CD4-positive, alpha-beta T cell treated with Interleukin-1 beta for 1 hour (primary cell): ENCODE results near the gene MMD2.

Experiments used
- DNase-seq, 2 donors: peaks; one replicate each; pipeline ENCODE4 v3.0.0-alpha.2; 2020 to 2022

MMD2 gene

GRCh38 chr7:4957847-4958476 lies 1.0 kb downstream of the MMD2 start:
- DNase-seq = no peak

GRCh38 chr7:4951903-4952636 lies 6.9 kb downstream of the MMD2 start:
- no peak for DNase-seq

DNA sequence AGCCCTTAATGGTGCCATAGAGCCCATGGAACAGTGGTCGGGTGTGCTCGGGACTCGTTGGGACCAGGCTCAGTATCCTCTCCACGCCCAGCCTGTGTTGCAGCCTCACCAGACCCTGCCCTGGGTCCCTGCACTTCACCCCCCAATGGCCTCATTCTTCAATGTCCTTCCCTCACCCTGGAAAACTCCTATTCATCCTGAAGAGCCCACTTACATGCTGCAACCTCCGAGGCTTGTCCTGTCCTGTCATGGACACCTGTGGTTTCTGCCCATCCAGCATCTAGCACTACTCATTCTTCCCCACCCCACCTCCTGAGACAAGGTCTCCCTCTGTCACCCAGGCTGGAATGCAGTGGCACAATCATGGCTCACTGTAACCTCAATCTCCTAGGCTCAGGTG lies 7.7 kb downstream of the MMD2 start:
- DNase-seq = no peak

- no peak for DNase-seq
Measured at GRCh38 chr7:4948402-4948801, 10.6 kb downstream of the MMD2 start.

GRCh38 chr7:4945949-4946348 lies 13.0 kb downstream of the MMD2 start:
- DNase-seq = no peak

DNA sequence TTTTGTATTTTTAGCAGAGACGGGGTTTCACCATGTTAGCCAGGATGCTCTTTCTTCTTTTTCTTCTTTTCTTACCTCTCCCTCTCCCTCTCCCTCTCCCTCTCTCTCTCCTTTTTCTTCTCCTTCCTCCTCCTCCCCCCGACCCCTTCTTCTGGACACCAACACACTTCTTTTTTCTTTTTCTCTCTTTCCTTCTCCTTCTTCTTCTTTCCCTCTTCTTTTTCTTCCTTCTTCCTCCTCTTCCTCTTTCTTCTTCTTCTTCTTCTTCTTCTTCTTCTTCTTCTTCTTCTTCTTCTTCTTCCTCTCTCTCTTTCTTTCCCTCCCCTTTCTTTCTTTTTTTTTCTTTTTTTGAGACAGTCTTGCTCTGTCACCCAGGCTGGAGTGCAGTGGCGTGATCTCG lies 14.0 kb downstream of the MMD2 start:
- no peak for DNase-seq

DNA sequence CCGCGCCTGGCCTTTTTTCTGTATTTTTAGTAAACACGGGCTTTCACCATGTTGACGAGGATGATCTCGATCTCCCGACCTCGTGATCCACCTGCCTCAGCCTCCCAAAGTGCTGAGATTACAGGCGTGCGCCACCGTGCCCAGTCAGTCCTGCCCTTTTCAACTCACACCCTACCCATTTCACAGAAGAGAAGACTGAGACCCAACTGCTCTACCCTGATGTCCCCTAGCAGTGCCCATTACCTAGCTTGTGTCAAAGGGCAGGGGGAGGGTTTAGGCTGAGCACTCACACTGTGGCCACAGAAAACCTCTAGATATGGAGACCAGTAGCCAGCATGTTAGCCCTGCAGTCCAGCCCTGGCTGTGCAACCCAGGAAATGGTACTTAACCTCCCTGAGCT lies 15.7 kb downstream of the MMD2 start:
- no peak for DNase-seq

DNA sequence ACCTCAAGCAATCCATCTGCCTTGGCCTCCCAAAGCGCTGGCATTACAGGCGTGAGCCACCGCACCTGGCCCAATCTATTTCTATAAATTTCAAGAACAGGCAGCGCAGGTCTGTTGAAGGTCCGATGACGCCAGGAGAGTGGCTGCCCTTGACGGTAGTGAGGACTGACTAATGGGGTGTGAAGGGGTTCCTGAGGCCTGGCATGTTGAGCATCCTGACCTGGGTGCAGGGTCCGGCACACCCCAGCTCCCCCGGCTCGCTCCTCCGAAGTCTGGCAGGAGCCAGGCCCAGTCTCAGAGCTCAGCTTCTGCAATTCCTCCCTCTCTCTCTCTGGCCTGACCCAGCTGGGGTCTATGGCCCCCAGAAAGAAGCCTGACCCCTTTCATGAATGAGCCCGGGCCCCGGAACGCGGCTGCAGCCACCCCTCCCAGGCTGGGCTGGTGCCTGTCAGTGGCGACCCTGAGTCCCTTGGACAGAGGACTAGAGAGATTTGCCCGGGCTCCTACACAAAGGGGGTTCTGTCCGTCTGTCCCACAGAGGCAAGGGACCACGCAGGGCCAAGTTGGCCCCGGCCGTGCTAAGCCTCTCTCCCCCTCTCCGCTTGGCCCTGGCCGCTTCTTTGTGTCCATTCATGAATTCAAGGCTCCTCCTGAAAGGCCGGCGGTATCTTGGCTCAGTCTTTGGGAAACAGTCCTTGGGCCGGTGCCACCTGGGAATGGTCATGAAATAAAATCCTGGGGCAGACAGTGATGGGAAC lies 18.8 kb downstream of the MMD2 start:
- DNase-seq = no peak

DNA sequence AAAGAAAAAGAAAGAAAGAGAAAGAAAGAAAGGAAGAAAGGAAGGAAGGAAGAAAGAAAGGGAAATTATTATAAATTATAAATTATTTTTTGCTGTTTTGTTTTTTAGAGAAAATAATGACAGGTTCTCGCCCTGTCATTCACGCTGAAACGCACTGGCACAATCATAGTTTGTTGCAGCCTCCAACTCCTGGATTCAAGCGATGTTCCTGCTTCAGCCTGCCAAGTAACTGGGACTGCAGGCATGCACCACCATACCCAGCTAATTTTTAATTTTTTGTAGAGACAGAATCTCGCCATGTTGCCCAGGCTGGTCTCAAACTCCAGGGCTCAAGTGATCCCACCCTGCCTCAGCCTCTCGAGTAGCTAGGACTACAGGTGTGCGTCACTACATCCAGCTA lies 21.6 kb downstream of the MMD2 start:
- no peak for DNase-seq

- no peak for DNase-seq
Measured at GRCh38 chr7:4934419-4935025, 24.5 kb downstream of the MMD2 start.

DNA sequence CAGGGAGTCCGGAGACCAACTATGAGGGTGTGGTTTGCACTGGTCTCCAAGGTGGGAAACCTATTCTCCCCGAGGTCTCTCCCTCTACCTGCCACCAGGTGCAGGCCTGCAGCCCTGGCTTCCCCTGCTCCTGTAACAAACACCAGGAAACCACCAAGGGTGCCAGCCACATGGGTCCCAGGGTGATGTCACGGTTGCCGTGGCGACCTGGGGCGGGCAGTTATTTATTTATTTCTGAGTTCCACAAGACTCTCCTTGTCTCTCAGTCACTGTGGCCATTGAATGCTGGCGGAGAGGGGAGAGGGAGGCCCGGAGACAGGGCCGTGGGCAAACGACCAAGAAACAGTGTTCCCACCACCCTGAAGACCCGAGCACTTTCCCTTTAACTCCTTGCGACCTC lies 27.0 kb downstream of the MMD2 start:
- no peak for DNase-seq

DNA sequence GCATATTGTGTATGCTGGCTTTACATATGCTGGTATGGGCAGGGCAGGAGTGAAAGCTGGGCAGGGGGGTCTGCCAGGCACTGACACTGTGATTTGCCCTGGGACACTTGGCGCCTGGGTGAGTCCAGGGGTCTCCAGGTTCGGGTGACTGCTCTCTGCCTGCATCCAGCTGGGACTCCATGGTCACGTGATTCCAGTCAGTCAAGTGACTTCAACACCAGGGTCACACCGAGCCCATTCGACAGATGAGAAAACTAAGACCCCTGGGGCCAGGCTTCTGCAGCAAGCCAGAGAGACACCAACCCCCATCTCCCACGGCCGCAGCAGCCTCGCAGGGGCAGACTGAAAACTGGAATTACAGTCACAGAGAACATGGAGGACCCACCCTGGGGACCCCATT lies 30.0 kb downstream of the MMD2 start:
- no peak for DNase-seq

- no peak for DNase-seq
Measured at GRCh38 chr7:4928445-4928844, 30.5 kb downstream of the MMD2 start.

GRCh38 chr7:4919969-4920766 lies 38.8 kb downstream of the MMD2 start:
- no peak for DNase-seq

DNA sequence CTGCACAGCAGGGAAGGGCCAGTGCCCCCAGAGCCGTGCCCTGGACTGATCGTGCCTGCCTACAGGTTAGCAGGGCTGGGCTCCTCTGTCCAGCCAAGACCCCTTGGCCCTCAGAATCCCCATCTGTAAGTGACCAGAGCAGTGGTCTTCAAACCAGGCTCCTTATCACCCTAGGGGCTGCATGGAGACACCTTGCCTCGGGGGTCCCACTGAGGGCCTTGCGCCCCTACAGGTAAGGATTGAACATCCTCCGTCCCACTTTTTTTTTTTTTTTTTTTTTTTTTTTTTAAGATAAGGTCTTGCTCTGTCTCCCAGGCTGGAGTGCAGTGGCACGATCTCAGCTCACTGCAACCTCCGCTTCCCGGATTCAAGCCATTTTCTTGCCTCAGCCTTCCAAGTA lies 42.9 kb downstream of the MMD2 start:
- no peak for DNase-seq

- DNase-seq = no peak
Measured at GRCh38 chr7:4911111-4911828, 47.7 kb downstream of the MMD2 start.

GRCh38 chr7:4906682-4907081 lies 52.3 kb downstream of the MMD2 start:
- no peak for DNase-seq

- DNase-seq = no peak
Measured at GRCh38 chr7:4905171-4905570, 53.8 kb downstream of the MMD2 start.

DNA sequence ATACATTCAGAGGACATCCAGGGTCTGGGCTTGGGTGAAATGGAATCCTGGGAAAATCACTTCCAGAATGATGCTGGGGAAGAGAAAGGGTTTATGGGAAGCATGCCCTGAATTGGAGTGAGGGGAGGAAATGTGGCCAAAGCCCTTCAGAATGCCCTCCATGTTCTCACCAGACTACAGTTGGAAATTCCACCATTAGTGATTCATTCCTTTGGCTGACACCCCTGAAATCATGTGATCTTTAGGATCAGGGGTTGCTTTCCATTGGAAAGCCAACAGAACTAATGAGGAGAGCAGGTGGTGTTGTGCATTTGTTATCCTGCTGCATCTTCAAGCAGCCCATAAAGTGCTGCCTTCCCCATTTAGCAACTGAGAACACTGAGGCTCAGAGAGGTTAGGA lies 54.6 kb downstream of the MMD2 start:
- no peak for DNase-seq

DNA sequence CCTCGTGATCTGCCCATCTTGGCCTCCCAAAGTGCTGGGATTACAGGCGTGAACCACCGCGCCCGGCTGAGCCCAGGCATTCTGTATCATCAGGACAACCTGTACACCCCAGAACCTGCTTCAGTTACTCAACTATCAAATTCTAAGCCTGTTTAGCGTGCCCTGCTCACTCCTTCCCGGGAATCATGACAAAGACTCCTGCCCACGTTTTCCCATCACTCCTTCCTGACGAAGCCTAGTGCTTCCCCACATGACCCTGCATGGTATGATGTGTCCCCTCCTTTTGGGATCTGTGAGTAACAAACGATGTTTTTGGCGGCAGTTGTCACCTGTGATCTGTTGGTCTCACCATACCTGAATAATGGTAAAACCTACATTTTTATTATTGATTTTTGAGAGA lies 63.2 kb downstream of the MMD2 start:
- no peak for DNase-seq

DNA sequence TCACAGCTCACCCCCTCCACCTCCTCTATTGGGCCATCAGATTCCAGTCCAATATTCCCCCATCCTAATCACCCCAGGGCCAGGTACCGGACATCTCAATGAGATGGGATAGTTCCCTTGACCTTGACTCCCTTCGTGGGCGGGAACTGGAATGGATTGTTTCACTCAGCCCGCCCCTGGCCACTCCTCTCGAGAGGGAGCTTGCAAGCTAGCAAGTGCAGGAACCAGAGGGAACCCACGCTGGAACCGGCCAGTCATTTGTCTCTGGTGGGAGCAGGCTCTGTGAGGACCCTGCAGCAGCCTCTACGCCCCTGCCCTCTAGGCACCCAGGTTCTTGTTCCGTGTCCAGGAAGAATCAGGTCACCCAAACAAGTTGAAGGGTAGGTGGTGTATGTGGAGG lies 64.5 kb downstream of the MMD2 start:
- DNase-seq = no peak

DNA sequence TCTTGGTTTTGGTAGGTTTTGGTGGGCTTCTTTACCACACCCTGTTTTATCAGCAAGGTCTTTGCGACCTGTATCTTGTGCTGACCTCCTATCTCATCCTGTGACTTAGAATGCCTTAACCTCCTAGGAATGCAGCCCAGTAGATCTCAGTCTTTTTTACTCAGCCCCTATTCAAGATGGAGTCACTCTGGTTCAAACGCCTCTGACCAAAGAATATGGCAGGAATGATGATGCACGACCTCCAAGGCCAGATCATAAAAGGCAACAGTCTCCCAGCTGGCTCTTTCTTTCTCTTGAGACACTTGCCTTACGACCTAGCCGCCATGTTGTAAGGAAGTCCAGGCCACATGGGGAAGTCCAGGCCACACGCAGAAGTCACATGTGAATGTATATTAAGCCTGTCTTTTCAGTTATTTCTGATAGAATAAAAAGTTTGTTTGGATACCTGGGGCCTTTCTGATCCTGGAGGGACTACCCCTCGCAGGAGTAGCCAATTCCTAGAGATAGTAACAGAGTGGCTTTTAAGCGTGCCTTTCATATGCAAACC lies 65.0 kb downstream of the MMD2 start:
- no peak for DNase-seq
